Measurements from ENCODE around the gene AP3D1. TPM values are rescaled to one million over a fixed set of nuclear protein-coding genes. Genes with fewer than 3 reads are reported as not detected.

Gene AP3D1
- total and polyA plus RNA-seq, 2 donors (not counting 3 experiments of a cell fraction or from before 2014, with no cell fraction given), result 130 to 137 TPM

DNA sequence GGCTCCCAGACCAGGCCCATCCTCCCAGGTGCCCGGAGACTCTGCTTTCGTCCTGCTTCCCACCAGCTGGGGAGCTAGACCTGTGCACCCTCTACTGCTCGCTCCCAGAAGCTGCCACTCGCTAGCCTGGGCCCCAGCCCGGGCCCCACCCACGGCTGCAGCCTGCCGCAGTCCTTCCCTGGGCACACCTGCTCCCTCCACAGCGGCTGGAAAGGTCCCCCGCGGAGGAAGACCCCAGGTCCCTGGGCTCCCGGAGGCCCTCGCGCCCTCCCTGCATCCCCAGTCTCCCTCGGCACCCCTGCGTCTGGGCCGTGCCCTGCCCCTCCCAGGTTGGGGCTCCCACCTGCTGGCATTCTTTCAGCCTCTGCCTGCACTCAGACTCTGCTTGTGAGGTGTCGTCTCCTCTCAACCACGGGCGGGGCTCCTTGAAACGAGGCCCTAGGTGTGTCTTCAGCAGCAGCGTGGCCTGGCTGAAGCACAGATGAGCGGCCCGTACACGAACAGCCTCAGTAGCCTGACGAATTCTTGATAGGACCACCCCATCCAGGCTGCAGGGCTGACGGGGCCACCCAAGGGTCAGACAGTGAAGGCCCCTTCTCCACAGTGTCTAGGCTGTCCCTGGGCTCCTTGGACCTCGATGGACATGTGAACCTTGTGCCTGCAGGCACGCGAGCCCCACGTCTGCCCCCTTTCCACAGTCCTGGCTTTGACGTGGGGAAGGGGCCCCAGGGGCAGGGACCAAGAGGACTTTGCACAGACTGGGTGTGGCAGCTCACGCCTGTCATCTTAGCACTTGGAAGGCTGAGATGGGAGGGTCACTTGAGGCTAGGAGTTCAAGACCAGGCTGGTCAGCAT lies 40.3 kb upstream of the AP3D1 start:
- Histone ChIP-seq H3K4me3 (replicated peaks in 1 of 3; ENCODE audit: insufficient read depth in 1 of 3, low read depth in 1 of 3, low read length in 3 of 3) (no peak overlapping the region), H3K4me1 (ENCODE audit: control insufficient read depth, extremely low read depth, insufficient read depth, low read length) (no peaks in the 10 kb centered on the region), H3K9me3 (replicated peaks; ENCODE audit: control insufficient read depth, insufficient read depth, low read length) (no peaks in the 10 kb centered on the region), H3K36me3 (ENCODE audit: control insufficient read depth in 2 of 2, extremely low read depth in 1 of 2, insufficient read depth in 2 of 2, low read length in 2 of 2) (peaks cover 7 to 56% of the 10 kb centered on the region in 2 experiments), H2AFZ (ENCODE audit: low read depth, low read length) (no peak overlapping the region), H4K20me1 (replicated peaks; ENCODE audit: control insufficient read depth, extremely low read depth, insufficient read depth, low read length) (no peaks in the 10 kb centered on the region), H3K27ac (ENCODE audit: insufficient read depth, low read depth, low read length) (no peak overlapping the region), H3K79me2 (ENCODE audit: control insufficient read depth, insufficient read depth, low read length) (peaks cover 21% of the 10 kb centered on the region), H3K27me3 (ENCODE audit: control insufficient read depth in 2 of 2, insufficient read depth in 2 of 2, low read length in 2 of 2) (no peaks in the 10 kb centered on the region), H3K4me2 (ENCODE audit: insufficient read depth, low read length) (no peak overlapping the region), H3K9me1 (replicated peaks; ENCODE audit: control insufficient read depth, extremely low read depth, insufficient read depth, low read length) (no peaks in the 10 kb centered on the region), H3K9ac (replicated peaks; ENCODE audit: extremely low read depth, insufficient read depth, low read length) (no peak overlapping the region)
- ChIA-PET CTCF (interaction anchor here (1.0 kb wide), 1 partner anchor 40 kb away, joined by 3 read pairs; no protein-coding TSS in a partner anchor), POLR2A (no interaction called here)
- FAIRE-seq (no peak), DNase-seq (ENCODE audit: low read depth, low spot score) (no peak)
- BruUV-seq (replicated peaks), result no TSS peak
- no peak for TF ChIP-seq FOS (IDR thresholded peaks at IDR 0.05; ENCODE audit: borderline replicate concordance, insufficient read depth, low read length)
- no peak for TF ChIP-seq POLR2A (IDR thresholded peaks at IDR 0.05; ENCODE audit: low read depth, low read length)
- TF ChIP-seq POLR2AphosphoS5 (IDR thresholded peaks at IDR 0.05; ENCODE audit: insufficient read depth, low read depth, low read length), result no peak
- no peak for TF ChIP-seq GATA2 (IDR thresholded peaks at IDR 0.05; ENCODE audit: insufficient read depth, insufficient read length, low read depth, low read length)
- TF ChIP-seq MYC (IDR thresholded peaks at IDR 0.05; ENCODE audit: low read depth, low read length), result no peak
- no peak for TF ChIP-seq EZH2 (IDR thresholded peaks at IDR 0.05; ENCODE audit: borderline replicate concordance, low read depth, low read length, severe bottlenecking)
- no peak for TF ChIP-seq JUN (IDR thresholded peaks at IDR 0.05; ENCODE audit: borderline replicate concordance, insufficient read depth, insufficient read length, low read depth)
- TF ChIP-seq, protein P1, sequence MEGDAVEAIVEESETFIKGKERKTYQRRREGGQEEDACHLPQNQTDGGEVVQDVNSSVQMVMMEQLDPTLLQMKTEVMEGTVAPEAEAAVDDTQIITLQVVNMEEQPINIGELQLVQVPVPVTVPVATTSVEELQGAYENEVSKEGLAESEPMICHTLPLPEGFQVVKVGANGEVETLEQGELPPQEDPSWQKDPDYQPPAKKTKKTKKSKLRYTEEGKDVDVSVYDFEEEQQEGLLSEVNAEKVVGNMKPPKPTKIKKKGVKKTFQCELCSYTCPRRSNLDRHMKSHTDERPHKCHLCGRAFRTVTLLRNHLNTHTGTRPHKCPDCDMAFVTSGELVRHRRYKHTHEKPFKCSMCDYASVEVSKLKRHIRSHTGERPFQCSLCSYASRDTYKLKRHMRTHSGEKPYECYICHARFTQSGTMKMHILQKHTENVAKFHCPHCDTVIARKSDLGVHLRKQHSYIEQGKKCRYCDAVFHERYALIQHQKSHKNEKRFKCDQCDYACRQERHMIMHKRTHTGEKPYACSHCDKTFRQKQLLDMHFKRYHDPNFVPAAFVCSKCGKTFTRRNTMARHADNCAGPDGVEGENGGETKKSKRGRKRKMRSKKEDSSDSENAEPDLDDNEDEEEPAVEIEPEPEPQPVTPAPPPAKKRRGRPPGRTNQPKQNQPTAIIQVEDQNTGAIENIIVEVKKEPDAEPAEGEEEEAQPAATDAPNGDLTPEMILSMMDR (IDR thresholded peaks at IDR 0.05; ENCODE audit: extremely low read depth in 1 of 2, insufficient read depth in 1 of 2, low read depth in 1 of 2, low read length in 2 of 2), result no peak
- TF ChIP-seq, protein P2, sequence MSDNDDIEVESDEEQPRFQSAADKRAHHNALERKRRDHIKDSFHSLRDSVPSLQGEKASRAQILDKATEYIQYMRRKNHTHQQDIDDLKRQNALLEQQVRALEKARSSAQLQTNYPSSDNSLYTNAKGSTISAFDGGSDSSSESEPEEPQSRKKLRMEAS (IDR thresholded peaks at IDR 0.05; ENCODE audit: insufficient read depth, insufficient read length), result no peak
- dilution Hi-C loops (cut with MboI; ENCODE audit: extremely low pct_ligation_motif_present, low sequenced_read_pairs), result no loop called here
- intact Hi-C loops (cut with micrococcal nuclease), result no loop called here

Data from endothelial cell of umbilical vein (primary cell).